Peyer's patch (tissue), 4 donors: Measurements from ENCODE around the gene SMIM38. TPM values are rescaled to one million over a fixed set of nuclear protein-coding genes. Genes with fewer than 3 reads are reported as not detected.

Source experiments
- DNase-seq, 3 donors: peaks; one replicate each; pipeline ENCODE4 v3.0.0-alpha.2; 2017 to 2019
- H3K27ac ChIP-seq, 4 donors: fragments of 200-600 bp; sonication (generic); one replicate each; pipeline ENCODE4 v1.5.1; 2016 to 2019
- H3K27me3 ChIP-seq, 2 donors: fragments of 200-600 bp; sonication (generic); one replicate each; pipeline ENCODE4 v1.5.1; 2019
- H3K36me3 ChIP-seq, 3 donors: fragments of 200-600 bp; sonication (generic); one replicate each; pipeline ENCODE4 v1.5.1; 2016 to 2019
- H3K4me1 ChIP-seq, 4 donors: fragments of 200-600 bp; sonication (generic); one replicate each; pipeline ENCODE4 v1.5.1; 2016 to 2019
- H3K4me3 ChIP-seq, 4 donors: fragments of 200-600 bp; sonication (generic); 1 replicate in 3 of 4; 2 replicates in 1 of 4; pipeline ENCODE4 v1.5.1; 2016 to 2019; ENCODE audit warnings: mild to moderate bottlenecking in 1 of 4
- H3K9me3 ChIP-seq, 4 donors: fragments of 200-600 bp; sonication (generic); one replicate each; pipeline ENCODE4 v1.5.1; 2016 to 2019; ENCODE audit warnings: mild to moderate bottlenecking in 1 of 4
- POLR2A ChIP-seq, 2 donors: fragments of 450-650 bp; IDR thresholded peaks; one replicate each; pipeline ENCODE4 v1.5.1; 2017; ENCODE audit warnings: antibody characterized with exemption in 2 of 2, mild to moderate bottlenecking in 2 of 2, moderate library complexity in 2 of 2
- total RNA-seq, 4 donors: library from RNA; depleted of rRNA; stranded (reverse); fragments of >200 nt; gene quantifications; one replicate each; pipeline ENCODE4 v1.1.0, GENCODE V29; 2016
- TF ChIP-seq, protein P1 (sequence below), 6 experiments: fragments of 450-650 bp in 4 of 6; fragments of 200-600 bp in 2 of 6; sonication (generic) in 1 of 6; IDR thresholded peaks; one replicate each; pipeline ENCODE4 v1.5.1; 2017 to 2019; ENCODE audit warnings: antibody characterized with exemption in 6 of 6, mild to moderate bottlenecking in 3 of 6, moderate library complexity in 1 of 6

Gene SMIM38
- total RNA-seq, 4 donors from 2014 or later = 0.95 to 2.8 TPM; not detected in 2

DNA sequence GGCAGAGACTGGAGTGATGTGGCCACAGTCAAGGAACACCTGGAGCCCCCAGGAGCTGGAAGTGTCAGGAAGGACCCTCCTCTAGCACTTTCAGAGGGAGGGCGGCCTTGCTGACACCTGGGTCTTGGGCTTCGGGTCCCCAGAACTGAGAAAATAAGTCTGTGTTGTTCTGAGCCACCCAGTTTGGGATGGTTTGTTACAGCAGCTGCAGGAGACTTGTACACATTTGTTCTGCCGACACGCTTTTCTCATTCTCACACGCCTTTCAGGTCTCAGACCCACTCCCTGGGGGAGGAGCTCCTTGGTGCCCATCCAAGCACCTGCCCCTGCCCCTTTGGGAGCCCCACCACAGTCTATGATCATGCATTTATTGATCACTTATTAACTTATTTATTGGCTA, 47.2 kb upstream of the SMIM38 start:
- Histone ChIP-seq H3K4me1 (no peaks in the 10 kb centered on the region), H3K27me3 (no peaks in the 10 kb centered on the region), H3K9me3 (peaks cover 0 to 4% (median 0%) of the 10 kb centered on the region in 4 donors), H3K27ac (no peak overlapping the region), H3K4me3 (no peak overlapping the region), H3K36me3 (no peaks in the 10 kb centered on the region)
- no peak for DNase-seq
- TF ChIP-seq, protein P1, sequence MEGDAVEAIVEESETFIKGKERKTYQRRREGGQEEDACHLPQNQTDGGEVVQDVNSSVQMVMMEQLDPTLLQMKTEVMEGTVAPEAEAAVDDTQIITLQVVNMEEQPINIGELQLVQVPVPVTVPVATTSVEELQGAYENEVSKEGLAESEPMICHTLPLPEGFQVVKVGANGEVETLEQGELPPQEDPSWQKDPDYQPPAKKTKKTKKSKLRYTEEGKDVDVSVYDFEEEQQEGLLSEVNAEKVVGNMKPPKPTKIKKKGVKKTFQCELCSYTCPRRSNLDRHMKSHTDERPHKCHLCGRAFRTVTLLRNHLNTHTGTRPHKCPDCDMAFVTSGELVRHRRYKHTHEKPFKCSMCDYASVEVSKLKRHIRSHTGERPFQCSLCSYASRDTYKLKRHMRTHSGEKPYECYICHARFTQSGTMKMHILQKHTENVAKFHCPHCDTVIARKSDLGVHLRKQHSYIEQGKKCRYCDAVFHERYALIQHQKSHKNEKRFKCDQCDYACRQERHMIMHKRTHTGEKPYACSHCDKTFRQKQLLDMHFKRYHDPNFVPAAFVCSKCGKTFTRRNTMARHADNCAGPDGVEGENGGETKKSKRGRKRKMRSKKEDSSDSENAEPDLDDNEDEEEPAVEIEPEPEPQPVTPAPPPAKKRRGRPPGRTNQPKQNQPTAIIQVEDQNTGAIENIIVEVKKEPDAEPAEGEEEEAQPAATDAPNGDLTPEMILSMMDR (IDR thresholded peaks at IDR 0.05) = no peak
- TF ChIP-seq POLR2A (IDR thresholded peaks at IDR 0.05) = no peak

DNA sequence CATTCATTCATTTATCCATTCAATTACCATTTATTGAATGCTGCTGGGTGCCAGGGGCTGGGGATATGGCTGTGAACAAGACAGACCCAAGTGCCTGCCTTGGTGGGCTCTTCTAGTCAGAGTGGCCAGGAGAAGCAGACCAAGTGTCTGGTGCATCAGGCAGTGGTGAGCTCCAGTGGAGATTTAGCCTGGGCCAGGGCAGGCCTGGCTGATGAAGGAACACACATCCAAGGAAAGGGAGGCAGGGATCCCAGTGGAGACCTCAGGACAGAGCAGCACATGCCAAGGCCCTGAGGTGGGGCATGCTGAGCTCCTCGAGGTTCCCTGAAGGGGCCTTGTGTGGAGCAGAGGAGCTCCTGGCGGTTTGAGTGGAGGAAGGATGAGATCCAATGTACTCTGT, 46.6 kb upstream of the SMIM38 start:
- H3K4me1 ChIP-seq = no peaks in the 10 kb centered on the region
- H3K36me3 ChIP-seq = no peaks in the 10 kb centered on the region
- H3K4me3 ChIP-seq = no peak overlapping the region
- no peaks in the 10 kb centered on the region for H3K27me3 ChIP-seq
- TF ChIP-seq, protein P1 (IDR thresholded peaks at IDR 0.05) = no peak
- no peak for TF ChIP-seq POLR2A (IDR thresholded peaks at IDR 0.05)
- H3K9me3 ChIP-seq = peaks cover 0 to 4% (median 0%) of the 10 kb centered on the region in 4 donors
- H3K27ac ChIP-seq = no peak overlapping the region
- DNase-seq = no peak

DNA sequence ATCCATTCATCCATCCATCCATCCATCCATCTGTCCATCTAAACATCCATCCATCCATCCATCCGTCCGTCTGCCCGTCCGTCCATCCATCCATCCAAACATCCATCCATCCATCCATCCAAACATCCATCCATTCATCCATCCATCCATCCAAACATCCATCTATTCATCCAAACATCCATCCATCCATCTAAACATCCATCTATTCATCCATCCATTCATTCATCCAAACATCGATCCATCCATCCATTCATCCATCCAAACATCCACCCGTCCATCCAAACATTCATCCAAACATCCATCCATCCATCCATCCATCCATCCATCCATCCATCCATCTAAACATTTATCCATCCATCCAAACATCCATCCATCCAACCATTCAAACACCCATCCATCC, 45.3 kb upstream of the SMIM38 start:
- Histone ChIP-seq H3K27me3 (no peaks in the 10 kb centered on the region), H3K4me3 (no peak overlapping the region), H3K36me3 (no peaks in the 10 kb centered on the region), H3K27ac (no peak overlapping the region), H3K4me1 (peaks cover 0 to 6% (median 0%) of the 10 kb centered on the region in 4 donors), H3K9me3 (peaks cover 0 to 4% (median 0%) of the 10 kb centered on the region in 4 donors)
- DNase-seq = no peak
- TF ChIP-seq POLR2A (IDR thresholded peaks at IDR 0.05) = no peak
- TF ChIP-seq, protein P1 (IDR thresholded peaks at IDR 0.05) = no peak

DNA sequence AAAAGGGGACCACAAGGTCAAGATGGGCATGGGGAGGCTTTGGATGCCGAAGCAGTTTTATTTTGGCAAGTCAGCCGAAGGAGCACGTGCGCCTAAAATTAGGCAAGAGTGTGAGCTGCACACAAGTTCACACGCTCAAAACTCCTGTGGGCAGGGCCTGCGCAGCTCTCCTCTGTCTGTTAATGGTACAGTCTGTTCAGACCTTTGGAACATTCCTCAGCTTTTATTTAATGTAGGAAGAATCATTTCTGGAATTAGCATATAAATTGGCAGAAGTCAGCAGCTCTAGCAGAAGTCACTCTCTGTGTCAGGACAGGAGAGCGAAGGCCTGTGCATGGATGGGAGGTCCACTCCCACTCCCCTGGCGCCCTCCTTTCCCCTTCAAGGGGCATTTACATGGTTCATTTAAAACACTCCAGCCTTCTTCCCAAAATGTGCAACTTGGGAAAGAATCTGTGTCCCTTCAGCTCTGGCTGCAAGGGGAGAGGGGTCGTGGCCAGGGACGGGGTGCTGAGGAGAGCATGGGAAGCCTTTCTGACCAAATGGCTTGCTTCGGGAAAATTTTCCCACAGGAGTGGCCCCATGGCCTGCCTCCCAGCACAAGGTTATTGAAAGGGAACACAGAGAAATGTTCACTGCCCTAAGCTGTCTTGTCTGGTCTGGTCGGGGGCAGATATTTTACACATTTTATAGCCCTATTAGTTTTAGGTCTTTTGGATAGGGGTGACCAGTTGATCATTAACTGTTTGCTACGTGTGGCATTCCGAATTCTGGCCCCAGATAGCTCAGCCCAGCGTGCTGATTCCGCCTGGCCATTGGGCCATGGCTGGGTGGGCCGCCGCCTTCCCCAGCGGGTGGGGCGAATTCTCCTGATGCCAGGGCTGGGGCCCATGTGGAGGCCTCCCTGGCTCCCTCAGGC, 43.9 kb upstream of the SMIM38 start:
- H3K36me3 ChIP-seq = no peaks in the 10 kb centered on the region
- H3K27me3 ChIP-seq = no peaks in the 10 kb centered on the region
- no peak overlapping the region for H3K27ac ChIP-seq
- peaks cover 0 to 4% (median 0%) of the 10 kb centered on the region in 4 donors for H3K9me3 ChIP-seq
- no peak overlapping the region for H3K4me3 ChIP-seq
- peaks cover 0 to 12% (median 0%) of the 10 kb centered on the region in 4 donors for H3K4me1 ChIP-seq
- no peak for DNase-seq
- TF ChIP-seq, protein P1 (IDR thresholded peaks at IDR 0.05) = no peak
- TF ChIP-seq POLR2A (IDR thresholded peaks at IDR 0.05) = no peak

DNA sequence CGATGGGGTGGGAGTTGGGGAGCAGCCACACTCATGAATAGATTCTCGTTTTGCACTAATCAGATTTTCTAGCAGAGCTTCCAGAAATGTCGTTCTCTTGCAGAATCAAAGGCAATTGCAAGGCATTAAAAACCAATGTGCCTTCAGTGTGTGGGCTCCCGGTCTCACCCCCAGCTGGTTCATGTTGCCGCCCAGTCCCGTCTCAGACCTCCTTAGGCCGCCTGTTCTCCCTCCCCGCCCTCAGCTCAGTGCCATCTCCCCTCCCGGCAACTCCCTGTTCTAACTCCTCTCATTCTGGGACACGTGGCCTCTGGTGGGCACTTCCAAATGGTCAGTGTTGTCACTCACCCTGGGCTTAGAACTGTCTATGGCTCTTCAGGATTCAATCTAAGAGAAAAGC, 42.5 kb upstream of the SMIM38 start:
- Histone ChIP-seq H3K27me3 (no peaks in the 10 kb centered on the region), H3K4me1 (peaks cover 0 to 12% (median 0%) of the 10 kb centered on the region in 4 donors), H3K4me3 (no peak overlapping the region), H3K9me3 (no peaks in the 10 kb centered on the region), H3K36me3 (no peaks in the 10 kb centered on the region), H3K27ac (no peak overlapping the region)
- TF ChIP-seq, protein P1 (IDR thresholded peaks at IDR 0.05) = no peak
- TF ChIP-seq POLR2A (IDR thresholded peaks at IDR 0.05) = no peak
- DNase-seq = no peak
